ENCODE measurements around the gene SLC22A2. TPM values are rescaled to one million over a fixed set of nuclear protein-coding genes. Genes with fewer than 3 reads are reported as not detected.

The SLC22A2 gene
- total and polyA plus RNA-seq, 2 donors (not counting 1 experiment from before 2014, with no cell fraction given), result not detected

GRCh38 chr6:160265869-160266476 lies 7.4 kb upstream of the SLC22A2 start:
- no peaks in the 10 kb centered on the region for H4K20me1 ChIP-seq (ENCODE audit: control insufficient read depth, extremely low read depth, insufficient read depth, low read length)
- no peak overlapping the region for H3K4me3 ChIP-seq (replicated peaks in 1 of 4; ENCODE audit: control extremely low read depth in 1 of 4, insufficient read depth in 1 of 4, low read depth in 3 of 4, low read length in 4 of 4)
- H3K4me1 ChIP-seq (ENCODE audit: control insufficient read depth, extremely low read depth, insufficient read depth, low read length), result no peaks in the 10 kb centered on the region
- no peaks in the 10 kb centered on the region for H3K79me2 ChIP-seq (ENCODE audit: control insufficient read depth, insufficient read depth, low read length)
- DNase-seq (ENCODE audit: low read depth in 2 of 2), result no peak
- no peak for TF ChIP-seq EZH2 (IDR thresholded peaks at IDR 0.05; ENCODE audit: low read length, missing control alignments)
- TF ChIP-seq CTCF (conservative IDR thresholded peaks at IDR 0.05 in 1 of 2, IDR thresholded peaks at IDR 0.05 in 1 of 2; ENCODE audit: low read depth in 1 of 2, low read length in 2 of 2), result no peak
- no peaks in the 10 kb centered on the region for H3K36me3 ChIP-seq (ENCODE audit: control insufficient read depth, insufficient read depth, low read length)
- no peak overlapping the region for H3K9ac ChIP-seq (ENCODE audit: insufficient read depth, low read length)
- H3K27ac ChIP-seq (ENCODE audit: insufficient read depth, low read length), result no peak overlapping the region
- no peaks in the 10 kb centered on the region for H3K9me3 ChIP-seq (ENCODE audit: control insufficient read depth, insufficient read depth, low read depth, low read length)
- H3K27me3 ChIP-seq (ENCODE audit: control insufficient read depth, insufficient read depth, low read length), result no peaks in the 10 kb centered on the region
- H3K4me2 ChIP-seq (ENCODE audit: extremely low read depth, insufficient read depth, low read length), result no peak overlapping the region
- H2AFZ ChIP-seq (ENCODE audit: low read length), result no peak overlapping the region

- no peaks in the 10 kb centered on the region for H3K79me2 ChIP-seq (ENCODE audit: control insufficient read depth, insufficient read depth, low read length)
- H2AFZ ChIP-seq (ENCODE audit: low read length), result no peak overlapping the region
- no peaks in the 10 kb centered on the region for H4K20me1 ChIP-seq (ENCODE audit: control insufficient read depth, extremely low read depth, insufficient read depth, low read length)
- TF ChIP-seq EZH2 (IDR thresholded peaks at IDR 0.05; ENCODE audit: low read length, missing control alignments), result no peak
- no peak for TF ChIP-seq CTCF (conservative IDR thresholded peaks at IDR 0.05 in 1 of 2, IDR thresholded peaks at IDR 0.05 in 1 of 2; ENCODE audit: low read depth in 1 of 2, low read length in 2 of 2)
- no peak overlapping the region for H3K4me2 ChIP-seq (ENCODE audit: extremely low read depth, insufficient read depth, low read length)
- no peak overlapping the region for H3K9ac ChIP-seq (ENCODE audit: insufficient read depth, low read length)
- H3K27me3 ChIP-seq (ENCODE audit: control insufficient read depth, insufficient read depth, low read length), result no peaks in the 10 kb centered on the region
- H3K27ac ChIP-seq (ENCODE audit: insufficient read depth, low read length), result no peak overlapping the region
- no peak for DNase-seq (ENCODE audit: low read depth in 2 of 2)
- no peaks in the 10 kb centered on the region for H3K9me3 ChIP-seq (ENCODE audit: control insufficient read depth, insufficient read depth, low read depth, low read length)
- no peaks in the 10 kb centered on the region for H3K4me1 ChIP-seq (ENCODE audit: control insufficient read depth, extremely low read depth, insufficient read depth, low read length)
- no peaks in the 10 kb centered on the region for H3K36me3 ChIP-seq (ENCODE audit: control insufficient read depth, insufficient read depth, low read length)
- H3K4me3 ChIP-seq (replicated peaks in 1 of 4; ENCODE audit: control extremely low read depth in 1 of 4, insufficient read depth in 1 of 4, low read depth in 3 of 4, low read length in 4 of 4), result no peak overlapping the region
Observed at GRCh38 chr6:160264061-160264612, 5.5 kb upstream of the SLC22A2 start.

GRCh38 chr6:160263196-160263939 lies 4.7 kb upstream of the SLC22A2 start:
- Histone ChIP-seq H3K9me3 (ENCODE audit: control insufficient read depth, insufficient read depth, low read depth, low read length) (no peaks in the 10 kb centered on the region), H3K79me2 (ENCODE audit: control insufficient read depth, insufficient read depth, low read length) (no peaks in the 10 kb centered on the region), H3K4me1 (ENCODE audit: control insufficient read depth, extremely low read depth, insufficient read depth, low read length) (no peaks in the 10 kb centered on the region), H3K36me3 (ENCODE audit: control insufficient read depth, insufficient read depth, low read length) (no peaks in the 10 kb centered on the region), H3K9ac (ENCODE audit: insufficient read depth, low read length) (no peak overlapping the region), H3K4me2 (ENCODE audit: extremely low read depth, insufficient read depth, low read length) (no peak overlapping the region), H3K27ac (ENCODE audit: insufficient read depth, low read length) (no peak overlapping the region), H3K27me3 (ENCODE audit: control insufficient read depth, insufficient read depth, low read length) (no peaks in the 10 kb centered on the region), H4K20me1 (ENCODE audit: control insufficient read depth, extremely low read depth, insufficient read depth, low read length) (no peaks in the 10 kb centered on the region), H3K4me3 (replicated peaks in 1 of 4; ENCODE audit: control extremely low read depth in 1 of 4, insufficient read depth in 1 of 4, low read depth in 3 of 4, low read length in 4 of 4) (no peak overlapping the region), H2AFZ (ENCODE audit: low read length) (no peak overlapping the region)
- TF ChIP-seq EZH2 (IDR thresholded peaks at IDR 0.05; ENCODE audit: low read length, missing control alignments) (no peak), CTCF (conservative IDR thresholded peaks at IDR 0.05 in 1 of 2, IDR thresholded peaks at IDR 0.05 in 1 of 2; ENCODE audit: low read depth in 1 of 2, low read length in 2 of 2) (no peak)
- DNase-seq (ENCODE audit: low read depth in 2 of 2), result no peak

Measured in fibroblast of lung (primary cell).